DMS 273 treated with DMSO at 0.1 percent for 48 hours (cell line): Measurements from ENCODE around the gene TIGD6.
A peak's percentile ranks its signal among the peaks of the same experiment; 100 is the strongest.

Source experiments
- DNase-seq: peaks from one replicate; lab custom pipeline; 2025; lab: John Stamatoyannopoulos, UW

The TIGD6 gene

GRCh38 chr5:150016537-150016936, 16.1 kb upstream of the TIGD6 start:
- no peak for DNase-seq

GRCh38 chr5:150015415-150015814, 15.0 kb upstream of the TIGD6 start:
- DNase-seq = no peak

GRCh38 chr5:150014456-150014855, 14.0 kb upstream of the TIGD6 start:
- no peak for DNase-seq

GRCh38 chr5:150013931-150014330, 13.5 kb upstream of the TIGD6 start:
- no peak for DNase-seq

- DNase-seq = no peak
These were observed 9.4 kb upstream of the TIGD6 start for GRCh38 chr5:150009671-150010387.

- no peak for DNase-seq
These were observed 6.6 kb upstream of the TIGD6 start for GRCh38 chr5:150007050-150007449.

- DNase-seq = no peak
These were observed 5.9 kb upstream of the TIGD6 start for GRCh38 chr5:150006318-150006717.

GRCh38 chr5:150001660-150002486, 1.4 kb upstream of the TIGD6 start:
- peak; percentile 60 for DNase-seq

- DNase-seq = no peak
These were observed 671 bp upstream of the TIGD6 start for GRCh38 chr5:150000990-150001659.

GRCh38 chr5:149999866-150000255, 593 bp downstream of the TIGD6 start:
- DNase-seq = no peak

- no peak for DNase-seq
These were observed 1.1 kb downstream of the TIGD6 start for GRCh38 chr5:149999359-149999758.

- no peak for DNase-seq
These were observed 2.2 kb downstream of the TIGD6 start for GRCh38 chr5:149998281-149998680.

GRCh38 chr5:149996205-149996890, 4.1 kb downstream of the TIGD6 start:
- DNase-seq = no peak

GRCh38 chr5:149995385-149996204, 4.9 kb downstream of the TIGD6 start:
- DNase-seq = no peak

- no peak for DNase-seq
These were observed 7.0 kb downstream of the TIGD6 start for GRCh38 chr5:149993471-149993870.

- DNase-seq = peak; percentile 25
These were observed 9.7 kb downstream of the TIGD6 start for GRCh38 chr5:149990518-149991376.

GRCh38 chr5:149988126-149988525, 12.3 kb downstream of the TIGD6 start:
- DNase-seq = no peak

GRCh38 chr5:149982505-149982904, 17.9 kb downstream of the TIGD6 start:
- no peak for DNase-seq

GRCh38 chr5:149981206-149981605, 19.2 kb downstream of the TIGD6 start:
- no peak for DNase-seq

- no peak for DNase-seq
These were observed 20.6 kb downstream of the TIGD6 start for GRCh38 chr5:149979896-149980295.
